K562 (cell line): ENCODE data around the gene DUS1L. TPM values are rescaled to one million over a fixed set of nuclear protein-coding genes. Genes with fewer than 3 reads are reported as not detected.

Source experiments
- ATAC-seq: fragments of 200-7000 bp; cut with Tn5 transposase; 3 replicates; pipeline ENCODE4 v1.9.1; 2020; ENCODE audit warnings: moderate library complexity
- BruUV-seq: library from RNA; stranded (reverse); fragments of 400-500 nt; replicated peaks from 2 replicates; lab custom pipeline; 2021; lab: Mats Ljungman, UMichigan
- CTCF ChIA-PET: fragments of 300-600 bp; formaldehyde crosslinking; extraction: SDS; loops from one replicate; lab custom pipeline; 2021; ENCODE audit warnings: low intra/inter-chr PET ratio; lab: Yijun Ruan, JAX
- POLR2A ChIA-PET: fragments of 300-600, 350-650 bp; sonication (Branson Sonifier 250); formaldehyde crosslinking; extraction: SDS; loops from one replicate; lab custom pipeline; 2021; ENCODE audit warnings: antibody characterized with exemption, inconsistent platforms; lab: Yijun Ruan, JAX
- DNase-seq, 4 experiments: peaks; one replicate each; pipeline versions ENCODE4 v3.0.0 to v3.0.0-alpha.2; 2011 to 2018; ENCODE audit warnings: low spot score in 3 of 4, mixed read lengths in 3 of 4; ENCODE audit errors: extremely low read depth in 1 of 4
- FAIRE-seq: peaks from 2 replicates; lab custom pipeline; 2011; peaks lifted over from hg19 to GRCh38; lab: Jason Lieb, UNC
- H2AFZ ChIP-seq: 2 replicates; pipeline ENCODE4 v1.6.0; 2011; ENCODE audit warnings: low read depth, low read length, control low read depth, inconsistent platforms
- H3K27ac ChIP-seq: fragments of 200-600 bp; 3 replicates; pipeline ENCODE4 v1.8.0; 2011; ENCODE audit warnings: low read depth, mild to moderate bottlenecking, control low read depth, inconsistent platforms, low read length, moderate library complexity, mixed read lengths; ENCODE audit errors: extremely low read depth
- H3K27me3 ChIP-seq, 2 experiments: fragments of 300-600 bp in 1 of 2; 2 replicates in 1 of 2; 3 replicates in 1 of 2; pipeline versions ENCODE4 v1.6.0 to v1.8.0; 2011; ENCODE audit warnings: inconsistent platforms in 2 of 2, low read length in 2 of 2, mild to moderate bottlenecking in 1 of 2, mixed read lengths in 1 of 2, moderate library complexity in 1 of 2; ENCODE audit not compliant: control insufficient read depth in 2 of 2, insufficient read depth in 2 of 2
- H3K36me3 ChIP-seq: fragments of 300-600 bp; 3 replicates; pipeline ENCODE4 v1.8.0; 2011; ENCODE audit warnings: mild to moderate bottlenecking, low read length, inconsistent platforms; ENCODE audit not compliant: control insufficient read depth, insufficient read depth
- H3K4me1 ChIP-seq, 2 experiments: fragments of 200-600 bp in 1 of 2; replicated peaks in 1 of 2; 2 replicates in 1 of 2; 3 replicates in 1 of 2; pipeline versions ENCODE4 v1.5.1 to v1.8.0; 2011; ENCODE audit warnings: inconsistent platforms in 2 of 2, low read length in 2 of 2, mild to moderate bottlenecking in 1 of 2, mixed read lengths in 1 of 2, moderate library complexity in 1 of 2; ENCODE audit not compliant: control insufficient read depth in 2 of 2, insufficient read depth in 2 of 2
- H3K4me2 ChIP-seq: 2 replicates; pipeline ENCODE4 v1.6.1; 2011; ENCODE audit warnings: low read length, control low read depth, inconsistent platforms, mixed read lengths; ENCODE audit not compliant: insufficient read depth
- H3K4me3 ChIP-seq: fragments of 200-600 bp; sonication (generic), shearing (Covaris generic); 2 replicates; pipeline ENCODE4 v1.5.1; 2016; ENCODE audit warnings: control low read depth, inconsistent platforms
- H3K79me2 ChIP-seq: fragments of 200-600 bp; 3 replicates; pipeline ENCODE4 v1.8.0; 2011; ENCODE audit warnings: low read length, inconsistent platforms; ENCODE audit not compliant: control insufficient read depth, insufficient read depth
- H3K9ac ChIP-seq, 2 experiments: 2 replicates each; pipeline versions ENCODE4 v1.6.0 to v1.6.1; 2011; ENCODE audit warnings: low read depth in 2 of 2, low read length in 2 of 2, control low read depth in 1 of 2, inconsistent platforms in 1 of 2, mild to moderate bottlenecking in 1 of 2, mixed read lengths in 1 of 2; ENCODE audit not compliant: insufficient read depth in 1 of 2
- H3K9me1 ChIP-seq: one replicate; pipeline ENCODE4 v1.6.0; 2011; ENCODE audit warnings: inconsistent platforms, mild to moderate bottlenecking, low read length, moderate library complexity; ENCODE audit not compliant: control insufficient read depth, insufficient read depth
- H3K9me3 ChIP-seq: replicated peaks from 2 replicates; pipeline ENCODE4 v1.5.1; 2011; ENCODE audit warnings: low read depth, low read length, inconsistent platforms; ENCODE audit not compliant: control insufficient read depth, insufficient read depth
- H4K20me1 ChIP-seq: replicated peaks from 2 replicates; pipeline ENCODE4 v1.6.1; 2011; ENCODE audit warnings: low read length, inconsistent platforms, mixed read lengths; ENCODE audit not compliant: control insufficient read depth, insufficient read depth
- ATF1 ChIP-seq, 2 experiments: fragments of 450-650 bp in 1 of 2; IDR thresholded peaks; 2 replicates each; pipeline ENCODE4 v1.6.1; 2016; ENCODE audit warnings: missing compliant biosample characterization in 1 of 2, missing genetic modification characterization in 1 of 2
- CEBPG ChIP-seq, 3 experiments: fragments of 200-800 bp in 1 of 3; sonication (Bioruptor generic) in 1 of 3; sonication (generic) in 1 of 3; formaldehyde crosslinking in 1 of 3; IDR thresholded peaks in 2 of 3; conservative IDR thresholded peaks in 1 of 3; 2 replicates each; pipeline versions ENCODE4 v1.6.1 to v1.8.0; 2016 to 2022; ENCODE audit warnings: missing compliant biosample characterization in 2 of 3, missing genetic modification characterization in 2 of 3, mild to moderate bottlenecking in 1 of 3, missing genetic modification reagents in 1 of 3
- ETV6 ChIP-seq, 3 experiments: fragments of 150-350 bp in 1 of 3; sonication (generic) in 1 of 3; formaldehyde crosslinking in 1 of 3; IDR thresholded peaks; 2 replicates each; pipeline versions ENCODE4 v1.6.1 to v1.8.0; 2014 to 2022; ENCODE audit warnings: borderline replicate concordance in 2 of 3, low read depth in 2 of 3, antibody characterized with exemption in 1 of 3, low read length in 1 of 3, mild to moderate bottlenecking in 1 of 3, missing genetic modification reagents in 1 of 3
- HDAC1 ChIP-seq, 2 experiments: fragments of 450-650 bp; IDR thresholded peaks; 2 replicates each; pipeline ENCODE4 v1.6.1; 2016 to 2017; ENCODE audit warnings: inconsistent platforms in 1 of 2, mild to moderate bottlenecking in 1 of 2, moderate library complexity in 1 of 2
- MEIS2 ChIP-seq: fragments of 450-650 bp; IDR thresholded peaks from 2 replicates; pipeline ENCODE4 v1.6.1; 2014; ENCODE audit warnings: mild to moderate bottlenecking; ENCODE audit not compliant: partially characterized antibody
- RBM17 ChIP-seq: fragments of 200-400 bp; formaldehyde crosslinking; IDR thresholded peaks from 2 replicates; pipeline ENCODE4 v1.6.1; 2017; ENCODE audit warnings: low read depth, mild to moderate bottlenecking, low read length, borderline replicate concordance
- RBM22 ChIP-seq: fragments of 200-400 bp; formaldehyde crosslinking; IDR thresholded peaks from 2 replicates; pipeline ENCODE4 v1.6.1; 2018; ENCODE audit warnings: low read length, low read depth; ENCODE audit not compliant: poor library complexity, severe bottlenecking
- ZNF12 ChIP-seq: sonication (generic); formaldehyde crosslinking; IDR thresholded peaks from 2 replicates; pipeline ENCODE4 v1.4.0; 2020; ENCODE audit warnings: mild to moderate bottlenecking, missing genetic modification reagents
- ZNF436 ChIP-seq: fragments of 250-450, 450-650 bp; sonication (Bioruptor Pico); formaldehyde crosslinking; IDR thresholded peaks from 2 replicates; pipeline ENCODE4 v1.7.0; 2020; ENCODE audit warnings: mild to moderate bottlenecking
- ZNF551 ChIP-seq: fragments of 250-450 bp; sonication (Bioruptor Pico); IDR thresholded peaks from 2 replicates; pipeline ENCODE4 v1.5.0; 2021; ENCODE audit warnings: mild to moderate bottlenecking, moderate library complexity
- WGBS: fragments of 100-300 bp; shearing (Covaris generic); methylation state at CpG from one replicate; pipeline ENCODE4 v1.1.6; 2016; ENCODE audit warnings: low coverage, mixed read lengths; ENCODE audit not compliant: insufficient coverage; ENCODE audit errors: missing lambda C conversion rate; 5-methylcytosine and 5-hydroxymethylcytosine counted together
- in situ Hi-C: fragments of 300-500 bp; cut with MboI; formaldehyde crosslinking; loops from 4 replicates; pipeline ENCODE4 v1.15.0; 2018; ENCODE audit warnings: inconsistent platforms, mixed read lengths
- intact Hi-C: fragments of 100-400 bp; cut with micrococcal nuclease; formaldehyde crosslinking; loops from 2 replicates; pipeline ENCODE4 v1.14.2; 2022
- polyA plus RNA-seq, 8 experiments: library from polyadenylated mRNA; depleted of rRNA in 4 of 8; stranded (reverse) in 5 of 8; unstranded in 3 of 8; fragments of >200 nt; fragmentation: Nextera tagmentation in 2 of 8; fragmentation: Illumina TruSeq in 1 of 8; extraction: Ambion mirVana in 2 of 8; extraction: Trizol in 1 of 8; gene quantifications; 2 replicates each; pipeline versions ENCODE4 v1.2.1 to v1.2.3, GENCODE V29; 2011 to 2014; ENCODE audit warnings: inconsistent platforms in 1 of 8, missing spikeins in 1 of 8
- total RNA-seq, 7 experiments: library from RNA; depleted of rRNA in 6 of 7; stranded (reverse); fragments of >200 nt in 6 of 7; fragmentation: Illumina TruSeq in 2 of 7; extraction: Trizol in 2 of 7; gene quantifications; 2 replicates each; pipeline versions ENCODE4 v1.2.1 to v1.2.3, GENCODE V29; 2011 to 2021; ENCODE audit warnings: low replicate concordance in 1 of 7
- TF ChIP-seq, protein P1 (sequence below): fragments of 450-650 bp; formaldehyde crosslinking; IDR thresholded peaks from 2 replicates; pipeline ENCODE4 v1.4.0; 2020; ENCODE audit warnings: mild to moderate bottlenecking, mixed read lengths
- TF ChIP-seq, protein P2 (sequence below): fragments of 250-450 bp; sonication (Bioruptor Pico); IDR thresholded peaks from 2 replicates; pipeline ENCODE4 v1.9.0; 2021; ENCODE audit warnings: mild to moderate bottlenecking, inconsistent platforms

DUS1L gene
- total and polyA plus RNA-seq, 9 of the 15 experiments (the other 6 are each of a cell fraction or from before 2014, with no cell fraction given) = 7.8 to 210 (median 83.9) TPM

DNA sequence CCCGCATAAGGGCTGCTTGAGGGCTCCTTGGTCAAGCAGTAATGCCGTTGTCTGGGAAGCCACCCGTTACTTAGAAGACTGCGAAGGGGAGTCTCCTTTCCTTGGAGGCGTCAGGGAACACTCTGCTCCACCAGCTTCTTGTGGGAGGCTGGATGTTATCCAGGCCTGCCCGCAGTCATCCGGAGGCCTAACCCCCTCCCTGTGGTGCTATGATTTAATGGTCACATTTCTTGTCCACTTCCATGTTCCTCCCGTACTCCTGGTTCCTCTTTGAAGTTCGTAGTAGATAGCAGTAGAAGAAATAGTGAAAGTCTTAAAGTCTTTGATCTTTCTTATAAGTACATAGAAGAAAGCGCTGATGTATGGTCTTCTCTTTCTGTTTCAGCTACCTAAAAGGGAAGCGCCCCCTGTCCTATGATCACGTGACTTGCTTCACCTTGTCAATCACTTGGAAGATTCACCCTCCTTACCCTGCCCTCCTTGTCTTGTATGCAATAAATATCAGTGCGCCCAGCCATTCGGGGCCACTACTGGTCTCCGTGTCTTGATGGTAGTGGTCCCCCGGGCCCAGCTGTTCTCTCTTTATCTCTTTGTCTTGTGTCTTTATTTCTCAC lies 26.7 kb downstream of the DUS1L start (continued):
- TF ChIP-seq, protein P1, sequence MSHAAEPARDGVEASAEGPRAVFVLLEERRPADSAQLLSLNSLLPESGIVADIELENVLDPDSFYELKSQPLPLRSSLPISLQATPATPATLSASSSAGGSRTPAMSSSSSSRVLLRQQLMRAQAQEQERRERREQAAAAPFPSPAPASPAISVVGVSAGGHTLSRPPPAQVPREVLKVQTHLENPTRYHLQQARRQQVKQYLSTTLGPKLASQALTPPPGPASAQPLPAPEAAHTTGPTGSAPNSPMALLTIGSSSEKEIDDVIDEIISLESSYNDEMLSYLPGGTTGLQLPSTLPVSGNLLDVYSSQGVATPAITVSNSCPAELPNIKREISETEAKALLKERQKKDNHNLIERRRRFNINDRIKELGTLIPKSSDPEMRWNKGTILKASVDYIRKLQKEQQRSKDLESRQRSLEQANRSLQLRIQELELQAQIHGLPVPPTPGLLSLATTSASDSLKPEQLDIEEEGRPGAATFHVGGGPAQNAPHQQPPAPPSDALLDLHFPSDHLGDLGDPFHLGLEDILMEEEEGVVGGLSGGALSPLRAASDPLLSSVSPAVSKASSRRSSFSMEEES = peak; percentile 88
- TF ChIP-seq, all 486 proteins: peak for 8; not testable (repeated sequence) for 478

DNA sequence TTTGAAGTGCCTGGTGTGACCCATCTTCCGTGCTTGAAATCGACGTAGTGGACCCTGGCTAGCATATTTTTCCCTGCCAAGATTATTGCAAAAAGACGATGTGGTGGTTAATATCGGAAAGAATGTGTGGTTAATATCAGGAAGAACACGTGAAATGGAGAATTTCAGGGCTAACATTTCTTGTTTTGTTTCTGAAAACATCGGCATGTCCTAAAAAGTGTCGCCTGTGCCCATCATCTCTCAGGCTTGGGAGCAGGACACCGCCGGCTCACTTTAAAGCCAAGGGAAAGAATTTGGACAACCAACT lies 27.8 kb downstream of the DUS1L start:
- H3K9ac ChIP-seq = peak overlapping the region in 1 of 2 experiments; percentile 83; a peak in 2 of 4 replicates
- peak overlapping the region; percentile 89 for H2AFZ ChIP-seq
- H3K27ac ChIP-seq = peak overlapping the region; percentile 98; the same call in 2 of the 3 replicates
- ChIA-PET CTCF (interaction anchor here (0.6 to 2.0 kb wide), 3 partner anchors 78 to 250 kb away, joined by 3 to 14 read pairs (median 3); no protein-coding TSS in a partner anchor), POLR2A (interaction anchor here (0.5 to 6.4 kb wide), 9 partner anchors 9 to 114 kb away, joined by 3 to 51 read pairs (median 6); partner anchors contain the start of genes CENPX, FASN and LRRC45)
- ATAC-seq (no peak), DNase-seq (no peak), FAIRE-seq (no peak)
- in situ Hi-C loops (no loop called here), intact Hi-C loops (loop anchor here (10.0 kb wide), 1 partner anchor 307 kb away; no protein-coding TSS in a partner anchor)
- WGBS = 11% methylated on average over 10 of the region's 10 CpGs
- H3K27me3 ChIP-seq = no peaks in the 10 kb centered on the region
- H3K4me1 ChIP-seq = peaks cover 22 to 66% of the 10 kb centered on the region in 2 experiments; a peak in 4 of 5 replicates
- peaks cover 38% of the 10 kb centered on the region; the same call in 2 of the 3 replicates for H3K36me3 ChIP-seq
- H3K9me3 ChIP-seq = no peaks in the 10 kb centered on the region
- peaks cover 31% of the 10 kb centered on the region for H3K79me2 ChIP-seq
- H3K4me2 ChIP-seq = peak overlapping the region; percentile 95
- peaks cover 6% of the 10 kb centered on the region for H3K9me1 ChIP-seq
- peak overlapping the region; percentile 97; the same call in 1 of the 2 replicates for H3K4me3 ChIP-seq
- peaks cover 21% of the 10 kb centered on the region; the same call in 1 of the 2 replicates for H4K20me1 ChIP-seq
- BruUV-seq = no TSS peak
- TF ChIP-seq MEIS2 (no peak), ZNF436 (CRISPR knock-in tag) (no peak), CEBPG (CRISPR knock-in tag; IDR thresholded peaks at IDR 0.05) (no peak), CEBPG (tag; conservative IDR thresholded peaks at IDR 0.05 in 1 of 2, IDR thresholded peaks at IDR 0.05 in 1 of 2) (no peak), ZNF12 (CRISPR knock-in tag) (0 out of 2 replicates have a peak, but pooled peaks have one; percentile 23), ZNF551 (CRISPR knock-in tag) (no peak), ATF1 (CRISPR knock-in tag; IDR thresholded peaks at IDR 0.05) (no peak), ATF1 (tag; IDR thresholded peaks at IDR 0.05) (no peak), RBM17 (no peak), HDAC1 (IDR thresholded peaks at IDR 0.05) (no peak), ETV6 (IDR thresholded peaks at IDR 0.05; ENCODE audit: borderline replicate concordance in 1 of 2, low read depth in 2 of 2, low read length in 1 of 2) (no peak), ETV6 (CRISPR knock-in tag; IDR thresholded peaks at IDR 0.05; ENCODE audit: borderline replicate concordance) (no peak), RBM22 (no peak)
- TF ChIP-seq, protein P2, sequence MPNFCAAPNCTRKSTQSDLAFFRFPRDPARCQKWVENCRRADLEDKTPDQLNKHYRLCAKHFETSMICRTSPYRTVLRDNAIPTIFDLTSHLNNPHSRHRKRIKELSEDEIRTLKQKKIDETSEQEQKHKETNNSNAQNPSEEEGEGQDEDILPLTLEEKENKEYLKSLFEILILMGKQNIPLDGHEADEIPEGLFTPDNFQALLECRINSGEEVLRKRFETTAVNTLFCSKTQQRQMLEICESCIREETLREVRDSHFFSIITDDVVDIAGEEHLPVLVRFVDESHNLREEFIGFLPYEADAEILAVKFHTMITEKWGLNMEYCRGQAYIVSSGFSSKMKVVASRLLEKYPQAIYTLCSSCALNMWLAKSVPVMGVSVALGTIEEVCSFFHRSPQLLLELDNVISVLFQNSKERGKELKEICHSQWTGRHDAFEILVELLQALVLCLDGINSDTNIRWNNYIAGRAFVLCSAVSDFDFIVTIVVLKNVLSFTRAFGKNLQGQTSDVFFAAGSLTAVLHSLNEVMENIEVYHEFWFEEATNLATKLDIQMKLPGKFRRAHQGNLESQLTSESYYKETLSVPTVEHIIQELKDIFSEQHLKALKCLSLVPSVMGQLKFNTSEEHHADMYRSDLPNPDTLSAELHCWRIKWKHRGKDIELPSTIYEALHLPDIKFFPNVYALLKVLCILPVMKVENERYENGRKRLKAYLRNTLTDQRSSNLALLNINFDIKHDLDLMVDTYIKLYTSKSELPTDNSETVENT (CRISPR knock-in tag) = no peak
